HUES48 (cell line): Measurements from ENCODE around the gene RIOX2.
"Not testable (repeated sequence)": the region's sequence is repeated elsewhere in the genome, so short reads cannot be mapped to it uniquely, and the experiment has no call there.

Experiments
- H3K27ac ChIP-seq: one replicate; pipeline ENCODE4 v1.7.0; 2013; ENCODE audit warnings: low read depth, low read length, inconsistent platforms
- H3K27me3 ChIP-seq: 2 replicates; pipeline ENCODE4 v1.6.1; 2013; ENCODE audit warnings: mild to moderate bottlenecking, low read length; ENCODE audit not compliant: control insufficient read depth, insufficient read depth
- H3K36me3 ChIP-seq: 2 replicates; pipeline ENCODE4 v1.6.1; 2013; ENCODE audit warnings: low read length; ENCODE audit not compliant: control insufficient read depth, insufficient read depth
- H3K4me1 ChIP-seq: 2 replicates; pipeline ENCODE4 v1.6.1; 2013; ENCODE audit warnings: mild to moderate bottlenecking, low read length; ENCODE audit not compliant: control insufficient read depth, insufficient read depth
- H3K4me3 ChIP-seq: 2 replicates; pipeline ENCODE4 v1.5.1; 2013; ENCODE audit warnings: mild to moderate bottlenecking, low read depth, low read length
- H3K9ac ChIP-seq: 2 replicates; pipeline ENCODE4 v1.6.1; 2013; ENCODE audit warnings: mild to moderate bottlenecking, low read depth, low read length, moderate library complexity
- H3K9me3 ChIP-seq: 2 replicates; pipeline ENCODE4 v1.6.1; 2013; ENCODE audit warnings: low read length; ENCODE audit not compliant: control insufficient read depth, insufficient read depth

The RIOX2 gene

GRCh38 chr3:97971679-97972567, at the start of gene RIOX2:
Gene RIOX2, minus strand, starts transcription at chr3:97972431. Its CDS starts 4,838 bp downstream, at chr3:97967593.
- peak within 1 kb of the TSS; percentile 64 for H3K4me3 ChIP-seq
- peaks cover 13% of the 10 kb centered on the region for H3K27me3 ChIP-seq
- H3K9ac ChIP-seq: peak within 1 kb of the TSS; percentile 41; the same call in 1 of the 2 replicates
- no peaks in the 10 kb centered on the region for H3K4me1 ChIP-seq
- no peaks in the 10 kb centered on the region for H3K9me3 ChIP-seq
- no peaks in the 10 kb centered on the region for H3K36me3 ChIP-seq
- H3K27ac ChIP-seq: peak within 1 kb of the TSS; percentile 5

GRCh38 chr3:98020412-98020811, 48.2 kb upstream of the RIOX2 start:
- H3K27ac ChIP-seq: no peak overlapping the region
- no peak overlapping the region for H3K9ac ChIP-seq
- no peaks in the 10 kb centered on the region for H3K36me3 ChIP-seq
- H3K4me1 ChIP-seq: no peaks in the 10 kb centered on the region
- H3K4me3 ChIP-seq: no peak overlapping the region
- no peaks in the 10 kb centered on the region for H3K9me3 ChIP-seq
- H3K27me3 ChIP-seq: no peaks in the 10 kb centered on the region

DNA sequence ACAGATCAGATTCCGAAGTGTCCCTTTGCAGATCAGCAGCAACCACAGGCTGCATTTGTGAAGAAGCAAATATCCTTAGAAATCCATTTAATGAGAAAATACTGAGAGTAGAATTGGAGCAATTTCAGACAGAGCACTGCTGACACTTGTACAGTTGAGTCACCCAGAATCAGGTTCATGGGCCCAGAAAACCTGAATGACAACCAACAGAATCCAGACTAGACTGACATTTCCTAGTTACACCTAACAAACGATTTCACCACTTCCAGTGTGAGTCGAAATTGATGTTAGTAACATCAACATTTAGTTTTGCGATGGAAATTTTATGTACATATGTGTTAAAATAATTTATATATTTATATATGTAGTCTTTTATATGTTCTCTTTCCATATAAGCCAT, 46.1 kb upstream of the RIOX2 start:
- Histone ChIP-seq H3K4me1 (no peaks in the 10 kb centered on the region), H3K4me3 (no peak overlapping the region), H3K9ac (no peak overlapping the region), H3K27me3 (no peaks in the 10 kb centered on the region), H3K27ac (no peak overlapping the region), H3K36me3 (no peaks in the 10 kb centered on the region), H3K9me3 (no peaks in the 10 kb centered on the region)

- Histone ChIP-seq H3K27ac (no peak overlapping the region), H3K27me3 (no peaks in the 10 kb centered on the region), H3K4me3 (no peak overlapping the region), H3K4me1 (no peaks in the 10 kb centered on the region), H3K36me3 (no peaks in the 10 kb centered on the region), H3K9me3 (no peaks in the 10 kb centered on the region), H3K9ac (no peak overlapping the region)
Measured at GRCh38 chr3:98014268-98014585, 42.0 kb upstream of the RIOX2 start.

DNA sequence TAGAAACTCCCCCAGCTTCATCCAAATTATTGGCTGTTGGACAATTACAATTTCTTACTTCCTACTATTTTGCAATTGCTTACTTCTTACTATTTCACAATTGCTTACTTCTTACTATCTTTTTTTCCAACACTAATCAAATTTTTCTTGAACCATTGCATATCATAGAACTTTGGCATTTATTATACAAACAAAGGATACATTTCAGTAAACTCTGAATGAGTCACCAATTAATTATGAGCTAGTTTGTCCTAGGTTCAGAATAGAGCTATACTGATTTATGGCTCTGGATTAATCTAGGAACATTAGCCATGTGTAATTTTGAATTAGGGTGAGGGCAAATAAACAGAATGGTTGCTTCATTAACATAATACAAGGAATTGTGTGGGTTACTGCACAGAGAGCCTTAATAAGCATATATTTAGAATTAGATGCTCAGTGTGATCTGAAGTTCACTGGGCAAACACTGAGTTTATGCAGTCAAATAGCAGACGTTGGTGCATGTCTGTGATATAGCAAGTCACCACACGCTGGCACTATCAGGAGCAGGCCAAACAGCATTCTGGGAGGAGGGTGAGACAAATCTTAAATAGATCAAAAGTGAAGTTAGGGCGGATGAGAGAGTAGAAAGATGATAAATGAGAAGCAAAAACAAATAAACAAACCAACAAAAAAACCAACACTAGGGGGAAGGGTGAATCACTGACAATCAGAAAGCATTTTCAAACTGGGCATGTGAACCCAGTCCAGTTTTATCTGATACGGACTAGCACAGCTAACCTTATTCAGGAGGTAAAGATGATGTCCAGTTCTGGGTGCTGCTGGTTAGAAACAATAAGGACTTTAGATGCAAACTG, 41.4 kb upstream of the RIOX2 start:
- Histone ChIP-seq H3K9me3 (no peaks in the 10 kb centered on the region), H3K4me3 (no peak overlapping the region), H3K27me3 (no peaks in the 10 kb centered on the region), H3K27ac (no peak overlapping the region), H3K4me1 (no peaks in the 10 kb centered on the region), H3K36me3 (no peaks in the 10 kb centered on the region), H3K9ac (no peak overlapping the region)

DNA sequence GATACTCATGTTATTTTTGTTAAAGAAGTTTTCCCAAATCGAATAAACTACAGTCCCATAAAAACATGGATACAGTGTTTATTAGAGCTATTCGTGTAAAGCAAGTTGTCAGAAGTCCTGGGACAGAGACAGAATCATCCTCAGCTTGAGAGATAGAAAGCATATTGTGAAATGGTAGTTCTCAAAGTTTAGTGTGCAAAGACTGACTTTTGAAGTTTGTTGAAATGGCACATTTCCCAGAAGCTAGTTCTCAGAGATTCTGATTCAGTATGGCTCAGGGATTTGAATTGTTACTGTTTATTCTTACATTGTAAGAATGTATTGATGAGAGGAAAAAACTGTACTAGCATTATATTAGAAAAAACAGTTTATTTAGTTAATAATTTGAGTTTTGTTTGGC, 40.7 kb upstream of the RIOX2 start:
- H3K27me3 ChIP-seq: no peaks in the 10 kb centered on the region
- H3K36me3 ChIP-seq: no peaks in the 10 kb centered on the region
- H3K9ac ChIP-seq: no peak overlapping the region
- no peaks in the 10 kb centered on the region for H3K4me1 ChIP-seq
- no peaks in the 10 kb centered on the region for H3K9me3 ChIP-seq
- H3K27ac ChIP-seq: no peak overlapping the region
- no peak overlapping the region for H3K4me3 ChIP-seq

- not testable (repeated sequence) for H3K27ac ChIP-seq, H3K4me1 ChIP-seq, H3K4me3 ChIP-seq
Measured at GRCh38 chr3:98010883-98011449, 38.7 kb upstream of the RIOX2 start.

DNA sequence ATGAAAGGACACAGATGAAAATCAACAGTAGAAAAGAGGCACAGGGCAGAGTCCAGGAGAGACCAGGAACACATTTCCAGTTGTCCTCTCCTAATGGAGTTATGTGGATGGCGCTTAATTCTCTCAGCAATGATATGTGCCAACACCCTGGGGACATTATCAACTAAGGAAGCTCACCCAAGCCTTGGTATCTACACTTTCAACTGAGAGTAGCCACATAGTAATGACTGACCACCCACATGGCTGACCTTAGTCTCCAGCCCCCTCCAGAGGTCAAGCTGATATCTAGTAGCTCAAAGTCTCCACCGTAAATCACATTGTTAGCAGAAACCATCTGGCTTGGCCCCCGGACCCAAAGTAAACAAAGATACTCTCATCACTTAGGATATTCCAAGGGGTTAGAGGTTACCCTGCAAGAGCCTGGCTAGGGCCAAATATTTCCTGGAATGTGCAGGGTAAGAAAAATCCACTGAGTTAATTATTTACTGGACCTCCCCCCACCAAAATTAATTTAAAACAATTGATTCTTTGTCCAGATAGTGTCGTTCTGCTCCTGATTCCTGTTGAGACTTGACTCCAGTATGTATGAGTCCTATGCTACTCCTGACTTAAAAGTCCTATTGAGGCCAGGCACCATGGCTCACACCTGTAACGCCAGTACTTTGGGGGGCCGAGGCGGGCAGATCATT, 38.1 kb upstream of the RIOX2 start:
- no peaks in the 10 kb centered on the region for H3K4me1 ChIP-seq
- no peaks in the 10 kb centered on the region for H3K36me3 ChIP-seq

More at GRCh38 chr3:98010883-98011449, 38.7 kb upstream of the RIOX2 start:
- H3K9ac ChIP-seq, H3K36me3 ChIP-seq, H3K27me3 ChIP-seq, H3K9me3 ChIP-seq: not testable (repeated sequence)

GRCh38 chr3:98008855-98009254, 36.6 kb upstream of the RIOX2 start:
- H3K9ac ChIP-seq: no peak overlapping the region
- no peaks in the 10 kb centered on the region for H3K36me3 ChIP-seq
- H3K27ac ChIP-seq: no peak overlapping the region
- H3K27me3 ChIP-seq: no peaks in the 10 kb centered on the region
- H3K9me3 ChIP-seq: no peaks in the 10 kb centered on the region
- no peak overlapping the region for H3K4me3 ChIP-seq
- H3K4me1 ChIP-seq: no peaks in the 10 kb centered on the region

More for the DNA sequence above, 38.1 kb upstream of the RIOX2 start:
- Histone ChIP-seq H3K4me3 (no peak overlapping the region), H3K9me3 (no peaks in the 10 kb centered on the region), H3K27ac (no peak overlapping the region), H3K9ac (no peak overlapping the region), H3K27me3 (no peaks in the 10 kb centered on the region)

GRCh38 chr3:98005438-98005837, 33.2 kb upstream of the RIOX2 start:
- H3K9ac ChIP-seq: no peak overlapping the region
- H3K4me3 ChIP-seq: no peak overlapping the region
- H3K27me3 ChIP-seq: no peaks in the 10 kb centered on the region
- no peak overlapping the region for H3K27ac ChIP-seq
- no peaks in the 10 kb centered on the region for H3K4me1 ChIP-seq
- no peaks in the 10 kb centered on the region for H3K9me3 ChIP-seq
- no peaks in the 10 kb centered on the region for H3K36me3 ChIP-seq
